GM23338 (cell line): ENCODE results near the gene PTK6.

Experiments
- CTCF ChIP-seq, 2 experiments: fragments of 200-600 bp in 1 of 2; sonication (generic) in 1 of 2; conservative IDR thresholded peaks; 2 replicates each; pipeline versions ENCODE4 v1.5.1 to v1.6.1; 2016 to 2017; ENCODE audit warnings: antibody characterized with exemption in 2 of 2, low read depth in 2 of 2, mild to moderate bottlenecking in 2 of 2, moderate library complexity in 1 of 2
- EZH2 ChIP-seq: fragments of 200-600 bp; sonication (generic); IDR thresholded peaks from one replicate; pipeline ENCODE4 v1.8.0; 2017; ENCODE audit warnings: antibody characterized with exemption, mild to moderate bottlenecking, low read depth; ENCODE audit not compliant: unreplicated experiment
- EZH2phosphoT487 ChIP-seq: fragments of 200-600 bp; sonication (generic); IDR thresholded peaks from one replicate; pipeline ENCODE4 v1.8.1; 2018; ENCODE audit warnings: antibody characterized with exemption; ENCODE audit not compliant: unreplicated experiment
- POLR2AphosphoS5 ChIP-seq: IDR thresholded peaks from 2 replicates; pipeline ENCODE4 v1.6.1; 2016; ENCODE audit warnings: antibody characterized with exemption, low read depth
- REST ChIP-seq: IDR thresholded peaks from one replicate; pipeline ENCODE4 v1.6.1; 2018; ENCODE audit warnings: antibody characterized with exemption; ENCODE audit not compliant: unreplicated experiment

DNA sequence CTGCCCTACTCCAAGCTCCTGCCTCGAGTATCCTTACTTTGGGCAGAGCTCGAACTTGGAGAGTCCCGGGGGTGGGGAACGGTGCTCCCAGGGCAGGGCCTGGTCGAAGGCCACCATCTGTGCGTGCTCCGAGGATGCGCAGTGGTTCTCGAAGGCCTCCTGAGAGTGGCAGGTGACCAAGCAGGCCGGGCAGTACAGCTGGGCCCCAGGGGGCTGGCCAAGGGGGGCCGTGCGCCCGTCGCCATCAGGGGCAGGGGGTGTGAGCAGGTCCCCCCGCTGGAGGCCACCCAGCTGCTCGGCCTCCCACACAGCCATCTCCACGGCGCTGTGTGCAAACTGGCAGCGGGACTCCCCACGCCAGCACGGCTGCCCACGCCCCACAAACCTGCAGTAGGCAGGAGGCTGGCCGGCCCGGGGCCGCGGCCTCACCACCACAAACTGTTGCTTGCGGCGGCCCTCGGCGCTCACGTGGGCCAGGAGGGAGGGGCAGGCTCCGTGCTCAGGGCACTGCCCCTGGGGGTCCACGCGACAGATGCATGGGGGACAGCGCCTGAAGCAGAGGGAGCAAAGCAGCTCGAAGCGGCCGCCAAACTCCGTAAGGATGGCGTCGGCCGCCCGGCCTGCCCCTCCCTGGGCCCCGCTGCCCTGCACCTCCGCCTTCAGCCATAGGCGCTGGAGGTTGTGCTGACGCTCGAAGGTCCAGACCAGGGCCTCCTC is 35.1 kb upstream of the PTK6 start:
- no peak for TF ChIP-seq CTCF (conservative IDR thresholded peaks at IDR 0.05; ENCODE audit: low read depth in 2 of 2)
- no peak for TF ChIP-seq REST
- no peak for TF ChIP-seq EZH2
- TF ChIP-seq POLR2AphosphoS5, result no peak
- TF ChIP-seq EZH2phosphoT487, result no peak
